ENCODE data around the gene RNF4.

DNA sequence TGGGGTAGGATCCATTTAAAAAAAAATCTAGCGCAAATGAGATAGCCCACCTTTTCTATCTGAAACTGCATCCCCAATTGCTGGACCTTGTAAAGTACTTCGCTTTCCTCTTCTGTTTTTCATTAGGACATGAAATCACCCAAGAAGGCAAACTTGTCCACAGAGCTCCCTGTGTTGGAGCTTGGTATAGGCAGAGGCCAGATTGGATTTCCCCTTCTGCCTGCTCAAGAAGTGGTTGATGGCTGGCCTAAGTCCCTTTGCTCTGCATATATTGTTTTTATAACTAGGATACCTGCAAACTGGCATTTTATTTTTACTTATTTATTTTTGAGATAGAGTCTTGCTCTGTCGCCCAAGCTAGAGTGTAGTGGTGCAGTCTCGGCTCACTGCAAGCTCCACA lies 28.4 kb downstream of the RNF4 start:
- no peak for TF ChIP-seq FOXA1 (IDR thresholded peaks at IDR 0.05)
- no peak for TF ChIP-seq BHLHE40 (IDR thresholded peaks at IDR 0.05; ENCODE audit: borderline replicate concordance)
- no peak for TF ChIP-seq SP1 (IDR thresholded peaks at IDR 0.05)
- TF ChIP-seq FOXM1 (IDR thresholded peaks at IDR 0.05; ENCODE audit: borderline replicate concordance) = no peak
